GM12891 (cell line): ENCODE data around the gene DDI1.

Experiments
- DNase-seq: peaks from one replicate; pipeline ENCODE4 v3.0.0; 2011; ENCODE audit warnings: low spot score; ENCODE audit not compliant: insufficient read length
- FAIRE-seq: peaks from 2 replicates; lab custom pipeline; 2011; peaks lifted over from hg19 to GRCh38; lab: Jason Lieb, UNC
- PAX5 ChIP-seq: IDR thresholded peaks from 2 replicates; pipeline ENCODE4 v1.6.1; 2011; ENCODE audit warnings: low read length, moderate library complexity, mild to moderate bottlenecking; ENCODE audit not compliant: insufficient read depth, severe bottlenecking
- POLR2A ChIP-seq: IDR thresholded peaks from 2 replicates; pipeline ENCODE4 v1.6.1; 2011; ENCODE audit warnings: low read depth, low read length, control low read depth
- POLR2AphosphoS5 ChIP-seq: IDR thresholded peaks from 2 replicates; pipeline ENCODE4 v1.6.1; 2011; ENCODE audit warnings: low read depth, low read length, control low read depth
- POU2F2 ChIP-seq: IDR thresholded peaks from 2 replicates; pipeline ENCODE4 v1.6.1; 2011; ENCODE audit warnings: low read depth, mild to moderate bottlenecking, control low read depth, low read length, moderate library complexity
- SPI1 ChIP-seq: IDR thresholded peaks from 2 replicates; pipeline ENCODE4 v1.6.1; 2011; ENCODE audit warnings: low read depth, low read length, control low read depth
- TAF1 ChIP-seq: IDR thresholded peaks from 2 replicates; pipeline ENCODE4 v1.6.1; 2011; ENCODE audit warnings: low read depth, low read length, control low read depth

The DDI1 gene

DNA sequence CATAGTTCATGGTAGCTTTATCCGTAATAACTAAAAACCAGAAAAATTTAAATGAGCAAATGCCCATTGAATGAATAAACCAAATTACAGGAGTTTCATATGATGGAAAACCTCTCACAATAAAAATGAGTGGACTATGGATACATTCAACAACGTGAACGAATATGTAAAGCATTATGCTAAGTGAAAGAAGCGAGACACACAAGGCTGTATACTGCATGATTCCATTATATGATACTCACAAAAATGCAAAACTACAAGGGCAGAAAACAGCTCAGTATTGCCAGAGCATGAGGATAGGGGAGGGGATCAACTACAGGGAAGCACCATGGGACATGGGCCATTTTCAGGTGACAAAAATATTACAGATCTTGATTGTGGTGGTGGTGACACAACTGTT, 22.2 kb downstream of the DDI1 start:
- DNase-seq (no peak), FAIRE-seq (no peak)
- TF ChIP-seq PAX5 = no peak
- no peak for TF ChIP-seq TAF1
- TF ChIP-seq POLR2A = no peak
- TF ChIP-seq SPI1 = no peak
- TF ChIP-seq POU2F2 = no peak
- no peak for TF ChIP-seq POLR2AphosphoS5

DNA sequence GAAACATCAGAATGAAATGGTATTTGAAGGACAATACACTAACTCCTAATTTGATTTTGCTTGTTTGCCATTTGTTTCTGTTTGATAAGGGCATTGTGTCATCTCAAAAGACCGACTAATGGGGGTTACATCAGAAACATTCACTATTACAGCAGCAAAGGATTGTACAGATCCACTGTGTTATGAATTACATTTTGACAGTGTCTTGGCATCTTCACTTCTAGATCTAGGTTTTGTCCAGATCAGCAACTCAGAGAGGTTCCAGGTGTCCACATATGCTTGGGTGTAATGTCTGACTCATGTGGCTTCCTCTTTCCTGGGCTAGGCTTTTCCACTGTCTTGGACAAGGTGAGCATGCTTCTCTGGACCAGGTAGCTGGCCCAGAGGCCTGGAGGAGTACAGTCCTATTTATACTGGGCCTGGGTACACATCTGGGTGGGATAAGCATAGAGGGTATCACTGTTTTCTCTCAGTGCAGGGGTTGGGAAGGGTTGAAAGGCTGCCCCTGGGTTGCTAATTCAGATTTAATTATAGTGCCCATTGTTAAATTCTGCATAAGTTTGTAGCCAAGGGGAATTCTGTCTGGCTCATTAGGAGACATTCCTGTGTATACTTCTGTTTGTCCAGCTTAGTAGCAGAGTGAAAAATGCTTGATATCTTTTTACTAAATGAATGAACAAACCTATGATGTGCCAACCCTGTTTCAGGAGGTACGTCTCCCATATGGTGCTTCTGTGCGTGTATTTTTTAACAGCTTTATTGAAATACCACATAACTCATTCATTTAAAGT, 23.8 kb downstream of the DDI1 start:
- TF ChIP-seq PAX5 = no peak
- TF ChIP-seq SPI1 = 0 out of 2 replicates have a peak, but pooled peaks have one; percentile 2
- DNase-seq (no peak), FAIRE-seq (no peak)

DNA sequence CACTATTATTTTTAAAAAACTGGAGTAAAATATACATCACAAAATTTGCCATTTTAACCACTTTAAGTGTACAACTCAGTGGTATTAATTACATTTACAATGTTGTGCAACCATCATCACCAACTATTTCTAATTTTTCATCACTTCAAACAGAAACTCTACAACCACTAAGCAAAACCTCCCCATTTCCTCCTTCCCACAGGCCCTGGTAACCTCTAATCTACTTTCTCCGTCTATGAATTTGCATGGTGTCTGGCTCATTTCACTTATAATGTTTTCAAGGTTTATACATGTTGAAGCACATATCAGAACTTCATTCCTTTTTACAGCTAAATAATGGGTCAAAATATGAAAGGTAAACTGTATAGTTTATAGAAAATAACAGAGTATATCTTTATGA, 24.4 kb downstream of the DDI1 start:
- FAIRE-seq (no peak), DNase-seq (no peak)
- TF ChIP-seq PAX5 (no peak), TAF1 (no peak), POLR2AphosphoS5 (no peak), SPI1 (no peak), POLR2A (no peak), POU2F2 (no peak)

DNA sequence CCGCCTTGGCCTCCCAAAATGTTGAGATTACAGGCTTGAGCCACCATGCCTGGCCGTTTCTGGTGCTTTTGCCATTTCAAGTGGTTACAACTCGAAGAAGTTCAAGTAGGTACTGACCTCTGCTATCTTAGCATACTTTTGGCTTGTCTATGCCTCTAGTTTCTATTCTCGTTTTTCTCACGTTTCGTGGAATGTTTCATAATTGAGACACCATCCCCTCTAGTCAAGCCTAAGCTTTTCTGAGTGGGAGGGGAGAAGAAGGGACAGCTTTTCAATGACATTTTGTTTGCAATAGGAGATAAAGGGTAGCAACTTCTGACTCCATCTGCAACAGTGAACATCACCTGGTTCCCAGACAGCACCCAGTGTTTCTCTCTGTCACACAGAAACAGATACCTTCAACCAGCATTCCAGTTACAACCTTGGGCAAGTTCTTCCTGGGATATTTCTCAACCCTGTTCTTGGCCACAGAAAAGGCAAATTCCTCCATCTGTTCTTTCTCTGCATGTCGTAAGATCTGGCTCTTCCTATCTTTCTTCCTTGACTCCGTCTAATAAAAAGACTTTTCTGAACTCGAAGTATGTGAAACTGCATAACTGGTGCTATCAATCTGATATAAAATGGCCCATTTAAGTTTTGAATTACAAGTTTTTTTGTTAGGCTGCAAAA, 25.5 kb downstream of the DDI1 start:
- FAIRE-seq (no peak), DNase-seq (no peak)
- no peak for TF ChIP-seq SPI1

DNA sequence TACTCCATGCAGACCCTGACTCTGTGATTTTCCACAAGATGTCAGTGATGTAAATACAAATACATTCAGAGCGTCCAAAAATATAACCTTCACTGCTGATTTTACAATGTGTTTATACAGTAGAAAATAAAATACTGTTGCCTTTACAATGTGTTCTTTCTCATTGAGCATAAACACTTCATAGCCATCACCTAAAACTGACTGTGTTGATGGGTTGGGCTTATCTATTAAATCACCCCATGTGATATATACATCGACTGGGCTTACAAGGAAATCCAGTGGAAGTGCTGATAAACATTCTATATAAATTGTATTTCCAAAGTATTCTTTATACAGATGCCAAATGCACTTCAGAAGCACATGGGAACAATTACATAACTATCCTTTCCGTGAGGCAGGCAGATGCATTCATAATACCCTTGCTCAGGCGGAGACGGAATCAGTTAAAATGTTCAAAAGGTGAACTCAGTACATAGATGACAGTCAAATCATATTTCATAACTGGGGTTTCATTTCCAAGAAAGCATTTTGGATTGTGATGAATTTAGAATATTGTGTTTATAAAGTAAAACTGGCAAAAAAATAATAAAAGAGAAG, 27.7 kb downstream of the DDI1 start:
- TF ChIP-seq POLR2AphosphoS5 = no peak
- TF ChIP-seq POLR2A = no peak
- no peak for TF ChIP-seq SPI1
- TF ChIP-seq TAF1 = no peak
- TF ChIP-seq PAX5 = no peak
- TF ChIP-seq POU2F2 = no peak
- DNase-seq = no peak
- no peak for FAIRE-seq

DNA sequence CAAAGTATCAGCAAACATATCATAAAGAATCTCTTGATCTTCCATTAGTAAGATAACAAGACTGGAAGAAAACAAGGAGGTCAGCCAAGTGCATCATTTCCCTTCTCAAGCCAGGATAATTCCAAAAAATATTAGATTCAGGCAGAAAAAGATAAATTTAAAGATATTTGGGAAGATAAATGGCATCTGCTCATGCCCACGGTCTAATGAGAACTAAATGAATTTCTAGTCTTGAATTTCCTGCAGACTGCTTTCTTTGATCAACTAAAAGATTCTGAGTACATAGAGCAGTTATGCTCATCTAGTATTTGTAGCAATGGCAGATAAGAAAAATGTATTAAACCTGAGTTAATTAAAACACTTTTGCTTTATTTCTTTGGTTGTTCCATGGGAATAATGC, 31.1 kb downstream of the DDI1 start:
- FAIRE-seq (no peak), DNase-seq (no peak)
- TF ChIP-seq POLR2AphosphoS5 (no peak), POU2F2 (no peak), POLR2A (no peak), TAF1 (no peak), SPI1 (no peak), PAX5 (no peak)

DNA sequence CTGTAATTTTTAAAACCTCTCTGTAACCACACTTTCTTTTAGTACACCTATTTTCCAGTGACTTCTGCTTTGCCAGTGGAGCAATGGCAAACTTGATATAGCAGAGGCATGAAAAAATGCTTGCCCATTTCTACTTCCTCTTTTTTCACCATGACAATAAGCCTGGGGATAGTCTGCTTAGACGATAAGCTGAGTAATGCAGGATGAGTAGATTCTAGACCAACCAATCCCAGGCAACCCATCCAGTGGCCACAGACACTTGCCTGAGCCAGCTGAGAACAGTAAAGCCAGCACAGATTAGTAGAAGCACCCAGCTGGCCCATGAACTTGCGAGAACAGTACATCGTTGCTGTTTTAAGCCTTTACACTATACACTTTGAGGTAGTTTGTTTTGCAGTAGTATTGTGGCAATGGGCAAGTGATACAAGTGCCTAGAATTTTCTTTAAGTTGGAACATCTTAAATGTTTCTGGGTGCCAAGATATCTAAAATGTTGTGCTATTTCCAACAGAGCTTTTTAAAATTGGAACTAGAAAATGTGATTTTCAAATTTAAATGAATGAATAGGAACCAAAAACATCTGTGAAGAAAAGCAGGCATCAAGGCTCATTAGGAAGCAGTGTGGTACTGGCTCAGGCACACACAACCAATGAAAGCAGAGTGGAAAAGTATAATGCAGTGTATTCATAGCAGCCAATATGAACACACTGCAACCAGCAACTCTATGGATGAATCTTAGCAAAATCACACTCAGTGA, 37.7 kb downstream of the DDI1 start:
- DNase-seq = no peak
- TF ChIP-seq POLR2A = no peak
- TF ChIP-seq SPI1 = peak; percentile 77
- no peak for FAIRE-seq

DNA sequence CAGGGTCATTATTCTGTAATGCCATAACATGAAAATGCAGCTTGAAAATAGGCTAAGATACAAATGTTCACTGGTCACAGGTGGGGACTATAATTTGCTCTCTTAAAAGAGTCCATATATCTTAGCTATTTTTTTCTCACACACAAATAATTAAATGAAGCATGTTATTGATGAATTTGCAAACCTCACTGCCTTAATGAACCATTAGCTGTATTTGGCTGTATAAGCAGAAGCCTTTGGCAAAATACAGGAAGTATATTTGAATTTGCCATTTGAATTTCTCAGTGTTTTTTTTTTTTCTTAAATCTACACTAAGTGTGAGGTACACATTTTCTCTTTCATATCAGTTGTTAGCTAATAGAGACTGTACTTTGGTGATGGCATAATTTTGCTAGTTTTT, 38.7 kb downstream of the DDI1 start:
- DNase-seq (no peak), FAIRE-seq (no peak)
- TF ChIP-seq POLR2AphosphoS5 (no peak), POLR2A (no peak), PAX5 (no peak), POU2F2 (no peak), TAF1 (no peak), SPI1 (no peak)

DNA sequence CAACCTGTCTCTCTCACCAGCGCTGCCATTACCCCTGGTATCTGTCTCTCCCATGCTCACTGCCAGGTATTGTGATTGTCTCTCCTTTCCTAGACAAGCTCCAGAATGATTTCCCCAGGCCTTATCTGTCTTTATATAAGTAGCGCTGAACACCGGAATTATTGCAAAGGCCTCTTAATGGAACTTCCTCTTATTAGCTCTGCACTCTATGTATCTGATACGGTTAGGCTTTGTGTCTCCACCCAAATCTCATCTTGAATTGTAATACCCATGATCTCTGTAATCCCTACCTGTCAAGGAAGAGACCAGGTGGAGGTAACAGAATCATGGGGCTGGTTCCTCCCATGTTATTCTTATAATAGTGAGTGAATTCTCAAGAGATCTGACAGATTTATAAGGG, 39.3 kb downstream of the DDI1 start:
- no peak for DNase-seq
- no peak for TF ChIP-seq TAF1
- no peak for TF ChIP-seq POU2F2
- TF ChIP-seq SPI1 = no peak
- no peak for TF ChIP-seq POLR2A
- TF ChIP-seq POLR2AphosphoS5 = no peak
- TF ChIP-seq PAX5 = no peak
- no peak for FAIRE-seq

DNA sequence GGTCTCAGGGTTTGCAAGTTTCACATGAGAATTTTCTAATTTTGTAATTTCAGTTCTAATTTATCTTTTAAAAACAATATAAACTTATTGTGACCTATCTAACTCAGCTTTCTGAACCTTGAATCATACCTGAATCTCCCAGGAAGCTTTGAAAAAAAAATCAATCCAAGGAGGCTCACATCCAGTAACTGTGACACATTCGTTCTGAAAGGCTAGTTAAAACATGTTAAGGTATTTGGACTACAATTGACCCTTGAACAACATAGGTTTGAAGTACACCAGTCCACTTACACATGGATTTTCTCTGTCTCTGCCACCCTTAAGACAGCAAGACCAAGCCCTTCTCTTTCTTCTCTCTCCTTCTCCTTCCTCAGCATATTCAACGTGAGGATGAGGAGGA, 40.0 kb downstream of the DDI1 start:
- no peak for DNase-seq
- TF ChIP-seq PAX5 (no peak), POU2F2 (no peak), SPI1 (no peak), TAF1 (no peak), POLR2AphosphoS5 (no peak), POLR2A (no peak)
- FAIRE-seq = no peak
